ENCODE results near the gene KRTAP10-4.
"Not testable (repeated sequence)": the region's sequence is repeated elsewhere in the genome, so short reads cannot be mapped to it uniquely, and the experiment has no call there.

Gene KRTAP10-4

GRCh38 chr21:44599264-44600029 lies 25.9 kb downstream of the KRTAP10-4 start:
- no peak for DNase-seq (ENCODE audit: low read depth)

- DNase-seq (ENCODE audit: low read depth) = not testable (repeated sequence)
Measured at GRCh38 chr21:44600118-44600978, 26.8 kb downstream of the KRTAP10-4 start, which contains the start of gene KRTAP10-7. Gene KRTAP10-7 (plus strand): TSS chr21:44600597. CDS start chr21:44600622, 25 bp downstream.

GRCh38 chr21:44601091-44601490 lies 27.6 kb downstream of the KRTAP10-4 start:
- not testable (repeated sequence) for DNase-seq (ENCODE audit: low read depth)

- no peak for DNase-seq (ENCODE audit: low read depth)
Measured at GRCh38 chr21:44601596-44602462, 28.3 kb downstream of the KRTAP10-4 start.

- no peak for DNase-seq (ENCODE audit: low read depth)
Measured at GRCh38 chr21:44602463-44602850, 28.9 kb downstream of the KRTAP10-4 start.

- DNase-seq (ENCODE audit: low read depth) = no peak
Measured at GRCh38 chr21:44603109-44603875, 29.8 kb downstream of the KRTAP10-4 start.

- no peak for DNase-seq (ENCODE audit: low read depth)
Measured at GRCh38 chr21:44603911-44604310, 30.4 kb downstream of the KRTAP10-4 start.

GRCh38 chr21:44606495-44606894 lies 33.0 kb downstream of the KRTAP10-4 start:
- no peak for DNase-seq (ENCODE audit: low read depth)

GRCh38 chr21:44609193-44609592 lies 35.7 kb downstream of the KRTAP10-4 start:
- DNase-seq (ENCODE audit: low read depth) = no peak

- not testable (repeated sequence) for DNase-seq (ENCODE audit: low read depth)
Measured at GRCh38 chr21:44610157-44610843, 36.8 kb downstream of the KRTAP10-4 start.

- no peak for DNase-seq (ENCODE audit: low read depth)
Measured at GRCh38 chr21:44611551-44611950, 38.0 kb downstream of the KRTAP10-4 start.

- DNase-seq (ENCODE audit: low read depth) = no peak
Measured at GRCh38 chr21:44612029-44612486, 38.5 kb downstream of the KRTAP10-4 start, which contains the start of gene KRTAP10-8. Gene KRTAP10-8 (plus strand): TSS chr21:44612079. CDS start chr21:44612101, 22 bp downstream.

- no peak for DNase-seq (ENCODE audit: low read depth)
Measured at GRCh38 chr21:44612669-44613229, 39.2 kb downstream of the KRTAP10-4 start.

- DNase-seq (ENCODE audit: low read depth) = no peak
Measured at GRCh38 chr21:44613386-44614155, 40.0 kb downstream of the KRTAP10-4 start.

- DNase-seq (ENCODE audit: low read depth) = no peak
Measured at GRCh38 chr21:44614161-44614631, 40.7 kb downstream of the KRTAP10-4 start.

- DNase-seq (ENCODE audit: low read depth) = no peak
Measured at GRCh38 chr21:44614961-44615391, 41.4 kb downstream of the KRTAP10-4 start.

- no peak for DNase-seq (ENCODE audit: low read depth)
Measured at GRCh38 chr21:44615466-44615865, 41.9 kb downstream of the KRTAP10-4 start.

GRCh38 chr21:44615911-44616590 lies 42.5 kb downstream of the KRTAP10-4 start:
- DNase-seq (ENCODE audit: low read depth) = no peak

GRCh38 chr21:44616591-44616926 lies 43.0 kb downstream of the KRTAP10-4 start:
- DNase-seq (ENCODE audit: low read depth) = no peak

Data from ELR (cell line).